Activated B cell treated with CpG ODN at 0.5 μM for 24 hours (primary cell): ENCODE data around the gene MYH11. TPM values are rescaled to one million over a fixed set of nuclear protein-coding genes. Genes with fewer than 3 reads are reported as not detected.

Experiments used
- ATAC-seq: fragments of 200-7000 bp; cut with Tn5 transposase; one replicate; pipeline ENCODE4 v1.10.0; 2021; ENCODE audit warnings: low read depth, mild to moderate bottlenecking, moderate library complexity
- CTCF ChIA-PET: fragments of 350-600 bp; sonication (Branson Sonifier 250); formaldehyde crosslinking; loops from one replicate; lab custom pipeline; 2021; ENCODE audit warnings: antibody characterized with exemption; lab: Charles Lee
- POLR2A ChIA-PET: fragments of 350-600 bp; sonication (Branson Sonifier 250); formaldehyde crosslinking; loops from one replicate; lab custom pipeline; 2021; ENCODE audit warnings: antibody characterized with exemption; lab: Charles Lee
- DNase-seq: peaks from one replicate; pipeline ENCODE4 v3.0.0; 2022
- H3K27ac Mint-ChIP-seq: one replicate; pipeline ENCODE4 v1.8.0; 2020; ENCODE audit warnings: mixed read lengths
- H3K27me3 Mint-ChIP-seq: one replicate; pipeline ENCODE4 v1.8.0; 2021; ENCODE audit warnings: mixed read lengths
- H3K36me3 Mint-ChIP-seq: one replicate; pipeline ENCODE4 v1.8.0; 2021; ENCODE audit warnings: low read depth, mixed read lengths
- H3K4me1 Mint-ChIP-seq: one replicate; pipeline ENCODE4 v1.8.0; 2021; ENCODE audit warnings: mixed read lengths
- H3K4me3 Mint-ChIP-seq: one replicate; pipeline ENCODE4 v1.8.0; 2020; ENCODE audit warnings: mild to moderate bottlenecking, mixed read lengths
- H3K9me3 Mint-ChIP-seq: one replicate; pipeline ENCODE4 v1.8.0; 2020; ENCODE audit warnings: mixed read lengths
- CTCF ChIP-seq: fragments of 200-600 bp; IDR thresholded peaks from one replicate; pipeline ENCODE4 v1.8.0; 2022; ENCODE audit warnings: antibody characterized with exemption, mild to moderate bottlenecking
- intact Hi-C: fragments of 100-400 bp; cut with micrococcal nuclease; formaldehyde crosslinking; loops from one replicate; pipeline ENCODE4 v1.15.1; 2024
- total RNA-seq: library from RNA; stranded (reverse); gene quantifications from 2 replicates; pipeline ENCODE4 v1.2.3, GENCODE V29; 2022

Gene MYH11
- total RNA-seq, 1 donor from 2014 or later, result 0.58 TPM

- DNase-seq, result no peak
- POLR2A ChIA-PET, result no interaction called here
- no peak for TF ChIP-seq CTCF
- H3K27ac Mint-ChIP-seq, result no peak overlapping the region
- no peaks in the 10 kb centered on the region for H3K36me3 Mint-ChIP-seq
- no peak for ATAC-seq
- no peak overlapping the region for H3K4me3 Mint-ChIP-seq
- peaks cover 3% of the 10 kb centered on the region for H3K4me1 Mint-ChIP-seq
- intact Hi-C loops, result loop anchor here (1.0 kb wide), 3 partner anchors 55 to 428 kb away; no protein-coding TSS in a partner anchor
- peaks cover 13% of the 10 kb centered on the region for H3K27me3 Mint-ChIP-seq
- no peaks in the 10 kb centered on the region for H3K9me3 Mint-ChIP-seq
- CTCF ChIA-PET, result interaction anchor here (2.4 kb wide), 1 partner anchor 55 kb away, joined by 23 read pairs; no protein-coding TSS in a partner anchor
These were observed 89.9 kb downstream of the MYH11 start for GRCh38 chr16:15766918-15767317.

- Mint-ChIP-seq H3K4me1 (peaks cover 3% of the 10 kb centered on the region), H3K36me3 (no peaks in the 10 kb centered on the region), H3K4me3 (no peak overlapping the region), H3K27ac (no peak overlapping the region), H3K27me3 (peaks cover 16% of the 10 kb centered on the region), H3K9me3 (no peaks in the 10 kb centered on the region)
- POLR2A ChIA-PET, result interaction anchor here (0.6 to 0.7 kb wide), 2 partner anchors 20 to 122 kb away, joined by 3 to 4 read pairs; partner anchors contain the start of gene CEP20
- DNase-seq, result peak; percentile 22
- CTCF ChIA-PET, result interaction anchor here (0.7 to 2.4 kb wide), 5 partner anchors 9 to 362 kb away, joined by 3 to 23 read pairs (median 3); no protein-coding TSS in a partner anchor
- intact Hi-C loops, result loop anchor here (1.0 kb wide), 3 partner anchors 56 to 429 kb away; no protein-coding TSS in a partner anchor
- no peak for TF ChIP-seq CTCF
- ATAC-seq, result peak; percentile 99
These were observed 90.9 kb downstream of the MYH11 start for GRCh38 chr16:15765880-15766279.

GRCh38 chr16:15765116-15765515 is 91.7 kb downstream of the MYH11 start:
- Mint-ChIP-seq H3K27ac (no peak overlapping the region), H3K36me3 (no peaks in the 10 kb centered on the region), H3K9me3 (no peaks in the 10 kb centered on the region), H3K27me3 (peaks cover 19% of the 10 kb centered on the region), H3K4me1 (peaks cover 3% of the 10 kb centered on the region), H3K4me3 (no peak overlapping the region)
- ChIA-PET POLR2A (interaction anchor here (0.6 to 0.7 kb wide), 2 partner anchors 20 to 123 kb away, joined by 3 to 4 read pairs; partner anchors contain the start of gene CEP20), CTCF (interaction anchor here (0.7 to 2.4 kb wide), 4 partner anchors 10 to 363 kb away, joined by 3 to 23 read pairs (median 8); no protein-coding TSS in a partner anchor)
- intact Hi-C loops, result no loop called here
- no peak for ATAC-seq
- TF ChIP-seq CTCF, result no peak
- DNase-seq, result no peak

- intact Hi-C loops, result no loop called here
- ATAC-seq (no peak), DNase-seq (no peak)
- no peak for TF ChIP-seq CTCF
- Mint-ChIP-seq H3K36me3 (no peaks in the 10 kb centered on the region), H3K27me3 (peaks cover 21% of the 10 kb centered on the region), H3K4me3 (no peak overlapping the region), H3K27ac (no peak overlapping the region), H3K4me1 (peaks cover 3% of the 10 kb centered on the region), H3K9me3 (no peaks in the 10 kb centered on the region)
- POLR2A ChIA-PET, result no interaction called here
- CTCF ChIA-PET, result interaction anchor here (0.8 to 1.6 kb wide), 4 partner anchors 10 to 363 kb away, joined by 3 to 7 read pairs (median 4); no protein-coding TSS in a partner anchor
These were observed 92.7 kb downstream of the MYH11 start for GRCh38 chr16:15764112-15764511.

- Mint-ChIP-seq H3K36me3 (no peaks in the 10 kb centered on the region), H3K9me3 (no peaks in the 10 kb centered on the region), H3K27me3 (peaks cover 28% of the 10 kb centered on the region), H3K4me1 (peaks cover 5% of the 10 kb centered on the region), H3K4me3 (no peak overlapping the region), H3K27ac (no peak overlapping the region)
- intact Hi-C loops, result no loop called here
- CTCF ChIA-PET, result no interaction called here
- POLR2A ChIA-PET, result interaction anchor here (0.6 kb wide), 1 partner anchor 417 kb away, joined by 4 read pairs; no protein-coding TSS in a partner anchor
- no peak for DNase-seq
- no peak for TF ChIP-seq CTCF
- no peak for ATAC-seq
These were observed 96.7 kb downstream of the MYH11 start for GRCh38 chr16:15760129-15760528.
